Measurements from ENCODE around the gene CXCR5.

Gene CXCR5

DNA sequence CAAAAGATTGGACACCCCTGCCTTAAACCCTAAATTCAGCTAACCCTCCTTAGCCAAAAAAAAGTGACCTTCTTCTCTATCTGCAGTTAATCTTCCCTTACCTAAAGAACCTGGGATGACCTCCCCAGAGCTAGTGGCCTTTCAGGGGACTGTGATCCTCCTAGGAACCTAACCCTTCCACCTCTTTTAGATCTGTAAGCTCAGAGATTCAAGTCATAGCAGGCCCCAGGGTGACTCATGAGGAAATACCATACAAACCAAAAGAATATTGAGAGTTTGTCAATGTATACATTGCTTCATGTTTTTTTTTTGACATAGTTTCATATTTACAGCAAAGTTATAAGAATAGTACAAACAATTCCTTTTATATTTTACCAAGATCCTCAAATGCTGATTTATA lies 38.3 kb upstream of the CXCR5 start:
- no peak overlapping the region for H3K9ac ChIP-seq (ENCODE audit: insufficient read length)
- H3K36me3 ChIP-seq (ENCODE audit: insufficient read depth, low read length), result no peaks in the 10 kb centered on the region
- H3K4me3 ChIP-seq, result no peak overlapping the region
- TF ChIP-seq EZH2 (IDR thresholded peaks at IDR 0.05) (no peak), POLR2AphosphoS5 (IDR thresholded peaks at IDR 0.05; ENCODE audit: borderline replicate concordance, low read depth, low read length) (no peak), FOXP2 (optimal IDR thresholded peaks at IDR 0.05; ENCODE audit: control extremely low read depth, extremely low read length, insufficient read depth) (no peak)
- no peak overlapping the region for H3K27ac ChIP-seq
- no peaks in the 10 kb centered on the region for H3K9me3 ChIP-seq (ENCODE audit: low read depth, low read length)
- no peak for DNase-seq (ENCODE audit: low read depth, low spot score)

DNA sequence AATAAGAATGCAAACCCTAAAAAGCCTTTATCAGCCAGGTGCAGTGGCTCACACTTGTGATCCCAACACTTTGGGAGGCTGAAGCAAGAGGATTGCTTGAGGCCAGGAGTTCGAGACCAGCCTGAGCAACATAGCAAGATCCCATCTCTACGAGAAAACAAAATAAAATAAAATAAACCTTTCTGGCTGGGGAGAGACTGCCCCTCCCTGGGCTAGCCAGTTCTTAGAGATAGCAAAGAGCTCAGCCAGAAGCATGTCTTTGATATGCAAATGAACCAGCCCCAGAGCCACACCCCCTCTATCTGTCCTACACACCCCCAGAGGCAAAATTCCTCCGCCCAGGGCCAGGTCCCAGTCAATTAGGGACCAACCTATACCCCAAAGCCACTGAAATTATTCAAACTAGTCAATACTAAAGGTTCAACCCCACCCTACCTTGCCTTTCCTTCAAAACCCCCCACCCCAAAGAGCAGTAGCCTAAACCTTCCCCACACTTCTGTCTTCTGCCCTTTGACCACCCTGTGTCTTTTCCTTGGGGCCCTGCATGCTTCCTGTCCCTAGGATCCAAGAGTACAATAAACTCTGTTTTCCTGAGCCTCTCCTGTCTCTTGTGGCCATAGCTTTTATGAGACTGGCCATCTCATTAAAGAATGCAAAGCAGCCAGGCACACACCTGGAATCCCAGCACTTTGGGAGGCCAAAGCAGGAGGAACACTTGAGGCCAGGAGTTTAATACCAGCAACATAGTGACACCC lies 37.3 kb upstream of the CXCR5 start:
- DNase-seq (ENCODE audit: low read depth, low spot score), result no peak

DNA sequence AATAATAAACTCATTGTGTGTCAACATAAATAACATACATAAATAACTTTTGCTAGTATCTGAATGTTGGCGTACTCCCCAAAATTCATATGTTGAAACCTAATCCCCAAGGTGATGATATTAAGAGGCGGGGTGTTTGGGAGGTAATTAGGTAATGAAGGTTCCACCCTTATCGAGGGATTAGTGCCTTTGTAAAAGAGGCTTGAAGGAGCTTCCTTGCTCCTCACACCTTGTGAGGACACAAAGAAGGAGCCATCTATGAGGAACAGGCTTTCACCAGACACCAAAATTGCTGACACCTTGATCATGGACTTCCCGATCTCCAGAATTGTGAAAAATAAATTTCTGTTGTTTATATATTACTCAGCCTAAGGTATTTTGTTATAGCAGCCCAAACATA lies 33.9 kb upstream of the CXCR5 start:
- Histone ChIP-seq H3K27ac (no peak overlapping the region), H3K9ac (ENCODE audit: insufficient read length) (no peak overlapping the region), H3K9me3 (ENCODE audit: low read depth, low read length) (no peaks in the 10 kb centered on the region), H3K36me3 (ENCODE audit: insufficient read depth, low read length) (no peaks in the 10 kb centered on the region), H3K4me3 (no peak overlapping the region)
- TF ChIP-seq FOXP2 (optimal IDR thresholded peaks at IDR 0.05; ENCODE audit: control extremely low read depth, extremely low read length, insufficient read depth), result no peak
- no peak for TF ChIP-seq POLR2AphosphoS5 (IDR thresholded peaks at IDR 0.05; ENCODE audit: borderline replicate concordance, low read depth, low read length)
- no peak for TF ChIP-seq EZH2 (IDR thresholded peaks at IDR 0.05)
- DNase-seq (ENCODE audit: low read depth, low spot score), result no peak

More for the DNA sequence above, 37.3 kb upstream of the CXCR5 start:
- Histone ChIP-seq H3K9me3 (ENCODE audit: low read depth, low read length) (no peaks in the 10 kb centered on the region), H3K4me3 (no peak overlapping the region), H3K27ac (no peak overlapping the region), H3K36me3 (ENCODE audit: insufficient read depth, low read length) (no peaks in the 10 kb centered on the region), H3K9ac (ENCODE audit: insufficient read length) (no peak overlapping the region)
- TF ChIP-seq POLR2AphosphoS5 (IDR thresholded peaks at IDR 0.05; ENCODE audit: borderline replicate concordance, low read depth, low read length) (no peak), FOXP2 (optimal IDR thresholded peaks at IDR 0.05; ENCODE audit: control extremely low read depth, extremely low read length, insufficient read depth) (no peak), EZH2 (IDR thresholded peaks at IDR 0.05) (no peak)

DNA sequence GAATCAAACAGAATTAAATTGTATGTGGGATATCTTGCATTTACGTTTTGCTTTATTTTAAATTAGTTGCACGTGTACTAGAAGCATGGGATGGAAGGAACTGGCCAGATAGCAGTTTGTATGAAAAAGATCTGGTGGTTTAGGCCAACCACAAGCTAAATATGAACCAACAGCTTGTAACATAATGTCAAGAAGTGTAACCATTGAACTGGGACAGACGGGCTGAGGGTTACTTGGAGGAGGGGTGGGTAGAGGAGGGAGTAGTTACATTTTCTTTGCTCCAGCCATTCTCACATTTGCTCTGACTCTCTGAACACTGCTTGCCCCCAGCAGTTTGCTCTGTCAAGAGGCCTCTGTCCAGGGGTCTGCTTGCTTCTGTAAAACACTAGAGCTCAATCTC lies 31.7 kb upstream of the CXCR5 start:
- TF ChIP-seq FOXP2 (optimal IDR thresholded peaks at IDR 0.05; ENCODE audit: control extremely low read depth, extremely low read length, insufficient read depth), result no peak
- no peak for TF ChIP-seq EZH2 (IDR thresholded peaks at IDR 0.05)
- no peak for TF ChIP-seq POLR2AphosphoS5 (IDR thresholded peaks at IDR 0.05; ENCODE audit: borderline replicate concordance, low read depth, low read length)
- no peak overlapping the region for H3K4me3 ChIP-seq
- no peak overlapping the region for H3K9ac ChIP-seq (ENCODE audit: insufficient read length)
- DNase-seq (ENCODE audit: low read depth, low spot score), result no peak
- H3K9me3 ChIP-seq (ENCODE audit: low read depth, low read length), result no peaks in the 10 kb centered on the region
- no peaks in the 10 kb centered on the region for H3K36me3 ChIP-seq (ENCODE audit: insufficient read depth, low read length)
- no peak overlapping the region for H3K27ac ChIP-seq

GRCh38 chr11:118853678-118854077 lies 30.0 kb upstream of the CXCR5 start:
- no peak for TF ChIP-seq EZH2 (IDR thresholded peaks at IDR 0.05)
- no peak for TF ChIP-seq FOXP2 (optimal IDR thresholded peaks at IDR 0.05; ENCODE audit: control extremely low read depth, extremely low read length, insufficient read depth)
- no peak for TF ChIP-seq POLR2AphosphoS5 (IDR thresholded peaks at IDR 0.05; ENCODE audit: borderline replicate concordance, low read depth, low read length)
- DNase-seq (ENCODE audit: low read depth, low spot score), result no peak
- H3K4me3 ChIP-seq, result no peak overlapping the region
- H3K9me3 ChIP-seq (ENCODE audit: low read depth, low read length), result no peaks in the 10 kb centered on the region
- H3K27ac ChIP-seq, result no peak overlapping the region
- no peak overlapping the region for H3K9ac ChIP-seq (ENCODE audit: insufficient read length)
- no peaks in the 10 kb centered on the region for H3K36me3 ChIP-seq (ENCODE audit: insufficient read depth, low read length)

DNA sequence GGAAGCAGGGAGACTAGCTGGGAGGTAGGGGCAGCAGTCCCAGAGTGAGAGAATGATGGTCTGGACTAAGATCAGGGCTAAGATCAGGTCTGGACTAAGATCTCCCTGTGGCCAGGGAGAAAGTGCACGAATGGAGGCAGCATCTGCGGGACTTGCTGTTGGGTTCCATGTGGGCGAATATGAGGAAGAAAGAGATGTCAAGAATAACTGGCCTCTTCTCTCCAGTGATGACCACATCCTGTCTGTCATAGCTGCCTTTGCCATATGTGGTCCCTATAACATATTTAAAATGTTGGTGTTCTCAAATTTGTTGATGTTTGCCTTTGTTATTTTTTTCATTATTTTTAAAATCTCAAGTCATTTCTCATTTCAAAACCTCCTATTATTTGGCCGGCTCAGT lies 27.4 kb upstream of the CXCR5 start:
- H3K27ac ChIP-seq, result no peak overlapping the region
- no peak overlapping the region for H3K9ac ChIP-seq (ENCODE audit: insufficient read length)
- DNase-seq (ENCODE audit: low read depth, low spot score), result no peak
- H3K36me3 ChIP-seq (ENCODE audit: insufficient read depth, low read length), result no peaks in the 10 kb centered on the region
- no peak overlapping the region for H3K4me3 ChIP-seq
- no peaks in the 10 kb centered on the region for H3K9me3 ChIP-seq (ENCODE audit: low read depth, low read length)
- TF ChIP-seq EZH2 (IDR thresholded peaks at IDR 0.05), result no peak
- no peak for TF ChIP-seq POLR2AphosphoS5 (IDR thresholded peaks at IDR 0.05; ENCODE audit: borderline replicate concordance, low read depth, low read length)
- no peak for TF ChIP-seq FOXP2 (optimal IDR thresholded peaks at IDR 0.05; ENCODE audit: control extremely low read depth, extremely low read length, insufficient read depth)

DNA sequence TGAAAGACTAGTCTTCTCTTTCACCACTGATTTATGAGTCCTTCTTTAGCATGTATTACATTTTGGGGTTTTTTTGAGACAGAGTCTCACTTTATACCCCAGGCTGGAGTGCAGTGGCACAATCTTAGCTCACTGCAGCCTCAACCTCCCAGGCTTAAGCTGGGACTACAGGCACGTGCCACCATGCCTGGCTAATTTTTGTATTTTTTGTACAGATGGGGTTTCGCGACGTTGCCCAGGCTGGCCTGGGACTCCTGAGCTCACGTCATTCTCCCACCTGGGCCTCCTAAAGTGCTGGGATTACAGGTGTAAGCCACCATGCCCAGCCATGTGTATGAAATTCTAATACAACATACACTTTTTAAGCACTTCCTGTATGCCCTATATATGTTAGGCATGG lies 26.3 kb upstream of the CXCR5 start:
- H3K9ac ChIP-seq (ENCODE audit: insufficient read length), result no peak overlapping the region
- H3K27ac ChIP-seq, result no peak overlapping the region
- TF ChIP-seq EZH2 (IDR thresholded peaks at IDR 0.05) (no peak), POLR2AphosphoS5 (IDR thresholded peaks at IDR 0.05; ENCODE audit: borderline replicate concordance, low read depth, low read length) (no peak), FOXP2 (optimal IDR thresholded peaks at IDR 0.05; ENCODE audit: control extremely low read depth, extremely low read length, insufficient read depth) (no peak)
- no peak overlapping the region for H3K4me3 ChIP-seq
- H3K9me3 ChIP-seq (ENCODE audit: low read depth, low read length), result no peaks in the 10 kb centered on the region
- no peak for DNase-seq (ENCODE audit: low read depth, low spot score)
- no peaks in the 10 kb centered on the region for H3K36me3 ChIP-seq (ENCODE audit: insufficient read depth, low read length)

DNA sequence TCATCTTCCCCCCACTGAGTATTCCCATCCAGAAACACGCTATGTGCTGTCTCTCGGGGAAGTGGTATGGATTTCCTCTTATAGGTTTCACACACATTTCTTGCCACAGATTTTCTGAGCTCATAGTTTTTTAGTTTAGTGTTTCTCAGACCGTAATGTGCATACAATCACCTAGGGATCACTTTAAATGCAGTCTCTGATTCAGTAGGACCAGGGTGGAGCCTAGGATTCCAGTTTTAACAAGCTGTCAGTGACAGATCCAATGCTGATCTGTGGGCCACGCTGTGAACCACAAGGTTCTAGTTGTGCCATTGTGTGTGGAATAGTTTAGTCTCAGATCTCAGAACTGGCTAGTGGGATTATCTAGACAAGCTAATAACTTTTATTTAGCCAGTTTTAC lies 23.7 kb upstream of the CXCR5 start:
- TF ChIP-seq FOXP2 (optimal IDR thresholded peaks at IDR 0.05; ENCODE audit: control extremely low read depth, extremely low read length, insufficient read depth), result no peak
- TF ChIP-seq EZH2 (IDR thresholded peaks at IDR 0.05), result no peak
- no peak for TF ChIP-seq POLR2AphosphoS5 (IDR thresholded peaks at IDR 0.05; ENCODE audit: borderline replicate concordance, low read depth, low read length)
- Histone ChIP-seq H3K36me3 (ENCODE audit: insufficient read depth, low read length) (no peaks in the 10 kb centered on the region), H3K9me3 (ENCODE audit: low read depth, low read length) (no peaks in the 10 kb centered on the region), H3K4me3 (no peak overlapping the region), H3K27ac (no peak overlapping the region), H3K9ac (ENCODE audit: insufficient read length) (no peak overlapping the region)
- DNase-seq (ENCODE audit: low read depth, low spot score), result no peak

GRCh38 chr11:118868659-118869058 lies 15.0 kb upstream of the CXCR5 start:
- no peaks in the 10 kb centered on the region for H3K9me3 ChIP-seq (ENCODE audit: low read depth, low read length)
- H3K27ac ChIP-seq, result no peak overlapping the region
- no peak overlapping the region for H3K9ac ChIP-seq (ENCODE audit: insufficient read length)
- H3K36me3 ChIP-seq (ENCODE audit: insufficient read depth, low read length), result no peaks in the 10 kb centered on the region
- no peak overlapping the region for H3K4me3 ChIP-seq
- DNase-seq (ENCODE audit: low read depth, low spot score), result no peak
- TF ChIP-seq FOXP2 (optimal IDR thresholded peaks at IDR 0.05; ENCODE audit: control extremely low read depth, extremely low read length, insufficient read depth) (no peak), EZH2 (IDR thresholded peaks at IDR 0.05) (no peak), POLR2AphosphoS5 (IDR thresholded peaks at IDR 0.05; ENCODE audit: borderline replicate concordance, low read depth, low read length) (no peak)
